Measurements from ENCODE around the gene TFIP11. TPM values are rescaled to one million over a fixed set of nuclear protein-coding genes. Genes with fewer than 3 reads are reported as not detected.

The TFIP11 gene
- total and polyA plus RNA-seq, 2 donors from 2014 or later, result 26.7 to 34.2 TPM

- intact Hi-C loops (cut with DNase I), result no loop called here
- H3K27ac ChIP-seq (ENCODE audit: low read depth in 2 of 2, low read length in 2 of 2), result no peak overlapping the region
- H3K4me3 ChIP-seq (ENCODE audit: low read length in 3 of 3), result no peak overlapping the region
- H3K36me3 ChIP-seq (ENCODE audit: control insufficient read depth in 2 of 3, insufficient read depth in 3 of 3, low read length in 3 of 3), result peaks cover 20 to 79% (median 45%) of the 10 kb centered on the region in 3 donors
- FAIRE-seq (no peak), DNase-seq (no peak)
- peaks cover 0 to 4% (median 0%) of the 10 kb centered on the region in 3 donors for H3K4me1 ChIP-seq (ENCODE audit: control insufficient read depth in 2 of 3, insufficient read depth in 2 of 3, low read depth in 1 of 3, low read length in 3 of 3)
- no peak for TF ChIP-seq CTCF (IDR thresholded peaks at IDR 0.05; ENCODE audit: borderline replicate concordance, extremely low read depth, insufficient read depth)
- H3K9ac ChIP-seq (ENCODE audit: low read length in 3 of 3), result no peak overlapping the region
- no peaks in the 10 kb centered on the region for H3K27me3 ChIP-seq (ENCODE audit: control insufficient read depth, insufficient read depth, low read length)
- H3K9me3 ChIP-seq (ENCODE audit: control insufficient read depth in 2 of 3, insufficient read depth in 1 of 3, low read length in 3 of 3), result no peaks in the 10 kb centered on the region
Measured at GRCh38 chr22:26499188-26499703, 13.0 kb downstream of the TFIP11 start.

- H3K36me3 ChIP-seq (ENCODE audit: control insufficient read depth in 2 of 3, insufficient read depth in 3 of 3, low read length in 3 of 3), result peaks cover 13 to 76% (median 49%) of the 10 kb centered on the region in 3 donors
- H3K4me3 ChIP-seq (ENCODE audit: low read length in 3 of 3), result no peak overlapping the region
- H3K9me3 ChIP-seq (ENCODE audit: control insufficient read depth in 2 of 3, insufficient read depth in 1 of 3, low read length in 3 of 3), result no peaks in the 10 kb centered on the region
- DNase-seq (no peak), FAIRE-seq (no peak)
- no peak for TF ChIP-seq CTCF (IDR thresholded peaks at IDR 0.05; ENCODE audit: borderline replicate concordance, extremely low read depth, insufficient read depth)
- intact Hi-C loops (cut with DNase I), result no loop called here
- no peaks in the 10 kb centered on the region for H3K27me3 ChIP-seq (ENCODE audit: control insufficient read depth, insufficient read depth, low read length)
- H3K4me1 ChIP-seq (ENCODE audit: control insufficient read depth in 2 of 3, insufficient read depth in 2 of 3, low read depth in 1 of 3, low read length in 3 of 3), result no peaks in the 10 kb centered on the region
- no peak overlapping the region for H3K9ac ChIP-seq (ENCODE audit: low read length in 3 of 3)
- H3K27ac ChIP-seq (ENCODE audit: low read depth in 2 of 2, low read length in 2 of 2), result no peak overlapping the region
Measured at GRCh38 chr22:26496456-26496855, 15.8 kb downstream of the TFIP11 start.

- no peak overlapping the region for H3K4me3 ChIP-seq (ENCODE audit: low read length in 3 of 3)
- TF ChIP-seq CTCF (IDR thresholded peaks at IDR 0.05; ENCODE audit: borderline replicate concordance, extremely low read depth, insufficient read depth), result no peak
- no peak overlapping the region for H3K9ac ChIP-seq (ENCODE audit: low read length in 3 of 3)
- H3K27ac ChIP-seq (ENCODE audit: low read depth in 2 of 2, low read length in 2 of 2), result no peak overlapping the region
- no peaks in the 10 kb centered on the region for H3K9me3 ChIP-seq (ENCODE audit: control insufficient read depth in 2 of 3, insufficient read depth in 1 of 3, low read length in 3 of 3)
- no peaks in the 10 kb centered on the region for H3K27me3 ChIP-seq (ENCODE audit: control insufficient read depth, insufficient read depth, low read length)
- no peak for FAIRE-seq
- peaks cover 9 to 76% (median 51%) of the 10 kb centered on the region in 3 donors for H3K36me3 ChIP-seq (ENCODE audit: control insufficient read depth in 2 of 3, insufficient read depth in 3 of 3, low read length in 3 of 3)
- intact Hi-C loops (cut with DNase I), result no loop called here
- no peaks in the 10 kb centered on the region for H3K4me1 ChIP-seq (ENCODE audit: control insufficient read depth in 2 of 3, insufficient read depth in 2 of 3, low read depth in 1 of 3, low read length in 3 of 3)
- no peak for DNase-seq
Measured at GRCh38 chr22:26494506-26494905, 17.8 kb downstream of the TFIP11 start.

GRCh38 chr22:26492220-26492619 lies 20.1 kb downstream of the TFIP11 start:
- H3K27me3 ChIP-seq (ENCODE audit: control insufficient read depth, insufficient read depth, low read length), result no peaks in the 10 kb centered on the region
- no peak overlapping the region for H3K27ac ChIP-seq (ENCODE audit: low read depth in 2 of 2, low read length in 2 of 2)
- no peak overlapping the region for H3K4me3 ChIP-seq (ENCODE audit: low read length in 3 of 3)
- TF ChIP-seq CTCF (IDR thresholded peaks at IDR 0.05; ENCODE audit: borderline replicate concordance, extremely low read depth, insufficient read depth), result no peak
- intact Hi-C loops (cut with DNase I), result no loop called here
- H3K36me3 ChIP-seq (ENCODE audit: control insufficient read depth in 2 of 3, insufficient read depth in 3 of 3, low read length in 3 of 3), result peaks cover 6 to 78% (median 51%) of the 10 kb centered on the region in 3 donors
- H3K9me3 ChIP-seq (ENCODE audit: control insufficient read depth in 2 of 3, insufficient read depth in 1 of 3, low read length in 3 of 3), result no peaks in the 10 kb centered on the region
- FAIRE-seq (no peak), DNase-seq (no peak)
- no peak overlapping the region for H3K9ac ChIP-seq (ENCODE audit: low read length in 3 of 3)
- no peaks in the 10 kb centered on the region for H3K4me1 ChIP-seq (ENCODE audit: control insufficient read depth in 2 of 3, insufficient read depth in 2 of 3, low read depth in 1 of 3, low read length in 3 of 3)

Measured in kidney (tissue), 14 donors.